Medulla oblongata (tissue), 1 donor: ENCODE data around the gene MSLN.

Source experiments
- DNase-seq: peaks from one replicate; pipeline ENCODE4 v3.0.0-alpha.2; 2015; ENCODE audit errors: extremely low spot score

Gene MSLN

DNA sequence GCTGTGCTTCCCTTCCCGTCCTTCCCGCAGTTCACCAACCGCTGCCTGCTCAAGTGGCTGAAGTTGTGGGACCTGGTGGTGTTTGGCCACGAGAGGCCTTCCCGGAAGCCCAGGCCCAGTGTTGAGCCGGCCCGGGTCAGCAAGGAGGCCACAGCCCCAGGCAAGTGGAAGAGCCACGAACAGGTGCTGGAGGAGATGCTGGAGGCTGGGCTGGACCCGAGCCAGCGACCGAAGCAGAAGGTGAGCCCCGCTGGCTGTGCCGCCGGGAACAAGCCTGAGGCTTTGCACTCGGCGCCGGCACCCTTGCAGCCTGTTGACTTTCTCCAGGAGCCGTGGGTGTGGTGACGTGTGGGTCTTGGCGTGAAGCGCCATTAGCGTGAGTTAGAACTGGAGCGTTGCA lies 30.6 kb downstream of the MSLN start:
- DNase-seq, result no peak

DNA sequence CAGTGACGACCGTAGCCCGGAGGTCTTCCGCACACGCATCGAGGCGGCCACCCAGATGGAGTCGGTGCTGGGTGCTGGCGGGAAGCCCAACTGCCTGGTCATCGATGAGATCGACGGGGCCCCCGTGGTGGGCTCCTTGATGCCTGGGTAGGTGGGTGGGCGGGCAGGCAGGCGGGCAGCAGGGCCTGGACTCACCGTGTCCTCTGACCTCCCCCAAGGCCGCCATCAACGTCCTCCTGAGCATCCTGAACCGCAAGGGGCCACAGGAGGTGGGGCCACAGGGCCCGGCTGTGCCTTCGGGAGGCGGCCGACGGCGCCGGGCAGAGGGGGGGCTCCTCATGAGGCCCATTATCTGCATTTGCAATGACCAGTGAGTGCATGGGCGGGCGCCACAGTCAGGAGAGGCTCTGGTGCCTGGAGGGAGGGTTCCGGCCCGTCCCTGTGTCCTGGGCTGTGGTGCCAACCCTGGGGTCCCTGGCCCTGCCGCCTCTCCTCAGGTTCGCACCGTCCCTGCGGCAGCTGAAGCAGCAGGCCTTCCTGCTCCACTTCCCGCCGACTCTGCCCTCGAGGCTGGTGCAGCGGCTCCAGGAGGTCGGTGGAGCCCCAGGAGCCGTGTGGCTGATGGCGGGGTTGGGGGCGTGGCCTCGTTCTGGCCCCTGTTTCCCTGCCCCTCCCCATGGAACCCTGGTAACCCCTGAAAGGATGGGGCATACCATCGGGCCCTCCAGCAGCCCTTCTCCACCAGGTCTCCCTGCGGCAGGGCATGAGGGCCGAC lies 31.9 kb downstream of the MSLN start:
- DNase-seq, result no peak

DNA sequence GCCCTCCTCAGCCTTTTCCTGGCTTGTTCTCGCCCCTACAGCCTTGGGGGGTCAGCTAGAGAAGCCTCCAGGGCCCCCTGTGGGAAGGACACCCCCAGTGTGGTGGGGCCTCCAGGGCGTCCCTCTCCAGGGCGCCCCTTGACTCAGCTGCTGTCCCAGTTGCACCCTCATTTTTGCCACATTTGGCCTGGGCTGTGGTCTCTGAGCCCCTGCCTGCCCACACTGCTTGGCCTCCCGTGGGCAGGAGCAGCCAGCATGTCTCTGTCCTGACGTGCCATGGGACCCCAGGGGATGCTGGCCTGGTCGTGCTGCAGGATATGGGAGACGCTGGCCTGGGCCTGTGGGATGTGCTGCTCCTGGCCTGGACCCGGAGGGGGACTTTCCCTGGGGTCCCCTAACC lies 32.9 kb downstream of the MSLN start:
- no peak for DNase-seq

DNA sequence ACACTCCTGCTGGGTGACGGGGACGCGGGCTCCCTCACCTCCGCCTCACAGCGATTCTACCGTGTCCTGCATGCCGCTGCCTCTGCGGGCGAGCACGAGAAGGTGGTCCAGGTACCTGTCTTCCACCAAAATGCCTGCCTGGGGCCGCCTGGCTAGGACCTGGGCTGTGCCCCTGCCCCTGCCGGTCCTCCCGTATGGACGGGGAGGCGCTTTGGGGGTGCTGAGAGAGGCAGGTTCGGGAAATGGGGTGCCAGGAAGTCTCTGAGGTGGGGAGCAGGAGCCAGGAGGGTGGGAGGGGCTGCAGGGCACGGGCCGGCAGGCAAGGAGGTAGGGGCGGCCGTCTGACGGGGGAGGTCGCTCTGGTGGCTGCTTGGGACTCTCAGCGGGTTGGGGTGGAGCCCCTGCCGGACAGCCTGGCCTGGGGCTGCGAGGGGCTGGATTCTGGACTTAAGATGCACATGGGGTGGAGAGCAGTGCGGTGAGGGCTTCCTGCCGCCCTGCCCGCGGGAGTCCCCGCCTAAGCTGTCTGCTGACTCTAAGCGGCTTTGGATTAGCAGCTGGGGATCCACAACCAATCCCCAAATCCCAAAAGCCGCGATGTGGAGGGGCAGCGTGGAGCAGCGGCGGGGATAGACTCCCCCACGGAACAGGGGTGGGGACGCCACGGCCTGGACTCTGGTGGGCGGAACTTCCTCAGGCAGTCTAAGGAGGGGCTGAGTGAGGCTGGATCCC lies 33.7 kb downstream of the MSLN start:
- DNase-seq, result no peak

DNA sequence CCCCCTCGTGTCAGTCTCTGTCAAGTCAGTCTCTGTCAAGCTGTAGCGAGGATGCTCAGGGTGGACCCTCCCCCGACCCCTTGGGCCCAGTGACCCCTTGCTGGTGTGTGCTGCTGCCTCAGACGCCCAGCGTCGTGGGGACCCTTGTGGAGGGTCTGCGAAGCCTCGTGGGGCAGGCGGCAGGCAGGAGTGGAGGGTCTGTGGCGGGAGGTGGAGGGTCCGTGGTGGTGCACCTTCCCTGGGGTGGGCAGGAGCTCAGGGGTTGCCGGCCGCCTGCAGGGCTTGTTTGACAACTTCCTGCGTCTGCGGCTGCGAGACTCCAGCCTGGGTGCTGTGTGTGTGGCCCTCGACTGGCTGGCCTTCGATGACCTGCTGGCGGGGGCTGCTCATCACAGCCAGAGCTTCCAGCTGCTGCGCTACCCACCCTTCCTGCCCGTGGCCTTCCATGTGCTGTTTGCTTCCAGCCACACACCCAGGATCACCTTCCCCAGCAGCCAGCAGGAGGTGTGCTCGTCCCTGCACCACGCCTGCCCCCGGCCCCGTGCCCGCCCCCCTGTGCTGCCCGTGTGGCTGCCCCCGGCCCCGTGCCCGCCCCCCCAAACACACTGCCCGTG lies 34.4 kb downstream of the MSLN start:
- no peak for DNase-seq

DNA sequence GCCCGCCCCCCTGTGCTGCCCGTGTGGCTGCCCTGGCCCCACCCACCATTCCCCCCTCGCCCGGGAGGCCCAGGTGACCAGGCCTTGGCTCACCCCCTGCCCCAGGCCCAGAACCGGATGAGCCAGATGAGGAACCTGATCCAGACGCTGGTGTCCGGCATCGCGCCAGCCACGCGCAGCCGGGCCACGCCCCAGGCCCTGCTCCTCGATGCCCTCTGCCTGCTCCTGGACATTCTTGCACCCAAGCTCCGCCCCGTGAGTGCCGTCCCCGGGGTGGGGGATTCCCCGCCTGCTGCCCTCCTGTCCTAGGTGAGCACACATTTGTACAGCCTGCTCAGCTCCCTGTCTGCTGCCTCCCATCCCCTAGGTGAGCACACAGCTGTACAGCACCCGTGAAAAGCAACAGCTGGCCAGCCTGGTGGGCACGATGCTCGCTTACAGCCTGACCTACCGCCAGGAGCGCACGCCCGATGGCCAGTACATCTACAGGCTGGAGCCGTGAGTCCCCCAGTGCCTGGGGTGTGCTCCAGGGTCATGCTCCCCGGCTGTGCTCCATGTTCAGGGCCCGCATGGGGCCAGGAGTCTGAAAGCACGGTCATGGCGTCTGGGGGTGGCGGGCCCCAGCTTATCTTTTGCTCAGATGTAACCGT lies 35.2 kb downstream of the MSLN start:
- no peak for DNase-seq

DNA sequence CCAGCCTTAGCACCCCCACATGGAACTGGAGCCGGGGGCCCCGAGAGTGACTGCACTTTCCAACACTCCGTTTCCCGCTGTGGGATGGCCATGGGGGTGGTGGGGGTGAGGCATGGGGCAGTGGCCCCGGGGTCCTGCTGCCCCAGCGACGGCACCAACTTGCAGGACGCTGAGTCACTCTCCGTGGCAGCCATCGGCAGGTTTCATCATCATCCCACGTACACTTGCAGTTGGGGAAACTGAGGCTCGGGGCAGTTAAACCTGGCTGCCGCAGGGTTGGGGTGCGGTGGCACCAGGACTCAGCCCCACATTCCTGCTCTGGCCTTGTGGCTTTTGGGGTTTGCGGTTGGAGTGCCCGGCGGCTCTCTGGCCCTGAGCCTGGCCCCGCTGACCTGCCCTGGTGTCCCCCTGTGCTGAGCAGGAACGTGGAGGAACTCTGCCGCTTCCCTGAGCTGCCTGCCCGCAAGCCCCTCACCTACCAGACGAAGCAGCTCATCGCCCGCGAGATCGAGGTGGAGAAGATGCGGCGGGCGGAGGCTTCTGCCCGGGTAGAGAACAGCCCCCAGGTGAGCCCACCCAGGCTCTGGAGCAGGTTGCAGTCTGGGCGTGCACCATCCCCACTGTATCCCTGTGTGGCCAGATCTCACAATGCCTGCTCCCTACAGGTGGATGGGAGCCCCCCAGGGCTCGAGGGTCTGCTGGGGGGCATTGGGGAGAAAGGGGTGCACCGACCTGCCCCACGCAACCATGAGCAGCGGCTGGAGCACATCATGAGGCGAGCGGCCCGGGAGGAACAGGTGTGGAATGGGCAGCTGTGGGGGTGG lies 36.0 kb downstream of the MSLN start:
- DNase-seq, result no peak

DNA sequence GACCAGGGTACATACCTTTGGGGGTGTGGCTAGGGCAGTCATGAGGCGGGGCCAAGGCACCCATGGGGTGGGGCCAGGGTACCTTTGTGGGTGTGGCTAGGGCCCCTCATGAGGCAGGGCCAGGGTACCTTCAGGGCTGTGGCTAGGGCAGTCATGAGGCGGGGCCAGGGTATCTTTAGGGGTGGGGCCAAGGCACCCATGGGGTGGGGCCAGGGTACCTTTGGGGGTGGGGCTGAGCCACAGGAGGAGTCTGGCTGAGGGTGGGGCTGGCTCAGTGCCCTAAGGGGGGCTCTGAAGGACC lies 36.5 kb downstream of the MSLN start:
- no peak for DNase-seq

DNA sequence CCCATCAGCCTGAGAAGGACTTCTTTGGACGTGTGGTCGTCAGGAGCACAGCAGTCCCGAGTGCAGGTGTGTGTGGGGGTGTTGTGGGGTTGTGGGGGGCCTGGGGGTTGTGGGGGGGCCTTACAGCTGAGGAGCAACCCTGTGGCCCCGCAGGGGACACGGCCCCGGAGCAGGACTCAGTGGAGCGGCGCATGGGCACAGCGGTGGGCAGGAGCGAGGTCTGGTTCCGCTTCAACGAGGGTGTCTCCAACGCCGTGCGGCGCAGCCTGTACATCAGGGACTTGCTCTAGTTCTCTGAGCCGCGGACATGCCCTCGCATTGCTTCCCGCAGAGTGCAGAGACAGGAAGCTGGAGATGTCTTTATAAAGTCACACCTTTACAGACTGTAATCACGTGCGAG lies 37.2 kb downstream of the MSLN start:
- no peak for DNase-seq

DNA sequence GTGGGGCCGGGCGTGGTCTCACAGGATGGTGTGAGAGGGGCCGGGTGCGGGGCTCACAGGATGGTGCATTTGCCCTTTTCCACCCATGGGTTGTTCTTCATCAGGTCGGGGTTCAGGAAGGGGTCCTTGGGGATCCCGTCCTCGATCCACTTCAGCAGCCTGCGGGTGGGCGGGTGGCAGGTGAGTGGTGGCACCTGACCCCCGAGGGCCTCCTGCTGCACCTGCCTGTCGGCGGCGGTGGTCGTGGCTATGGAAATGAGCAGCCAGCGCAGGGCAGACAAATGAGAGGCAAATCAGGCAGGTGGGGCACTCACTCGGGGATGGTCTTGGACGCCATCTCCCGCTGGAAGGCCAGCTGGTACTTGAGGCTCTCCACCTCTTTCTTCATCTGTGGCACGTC lies 38.1 kb downstream of the MSLN start:
- DNase-seq, result no peak

DNA sequence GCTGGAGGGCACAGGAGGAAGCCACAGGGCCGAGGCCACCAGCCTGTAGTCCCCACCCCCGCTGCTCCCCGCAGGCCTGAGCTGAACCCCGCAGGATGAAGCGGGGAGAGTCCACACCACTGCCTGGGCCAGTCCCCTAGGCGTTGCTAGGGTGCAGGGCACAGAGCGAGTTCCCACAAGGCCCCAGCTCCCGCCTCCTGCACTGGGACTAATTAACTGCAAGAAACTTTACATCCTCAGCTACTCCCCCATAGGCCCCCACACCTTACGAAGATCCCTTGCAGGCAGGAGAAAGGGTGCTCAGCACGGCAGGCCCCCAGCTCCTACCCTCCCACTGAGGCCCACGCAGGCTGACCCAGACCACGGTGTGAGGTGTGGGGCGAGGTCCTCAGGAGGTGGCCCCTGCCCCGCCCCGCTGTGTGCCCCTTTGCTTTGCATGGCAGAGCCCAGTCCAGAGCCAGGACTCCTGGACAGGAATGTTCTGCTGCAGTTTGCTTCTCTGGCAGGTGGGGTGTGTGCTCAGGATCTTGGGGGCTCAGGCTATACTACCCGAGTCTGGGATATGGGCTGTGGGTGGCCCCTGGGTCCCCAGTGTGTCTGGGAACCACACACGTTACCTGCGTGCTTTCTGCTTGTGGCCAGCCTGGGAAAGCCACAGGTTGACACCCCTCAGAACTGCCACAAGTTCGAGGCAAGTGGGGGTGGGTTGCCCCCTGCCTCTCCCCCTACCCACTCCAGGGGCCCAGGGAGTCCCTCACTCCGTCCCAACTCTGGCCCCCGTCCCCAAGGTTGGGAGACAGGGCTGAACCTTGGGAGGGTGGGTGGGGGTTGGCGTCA lies 38.8 kb downstream of the MSLN start:
- DNase-seq, result no peak

DNA sequence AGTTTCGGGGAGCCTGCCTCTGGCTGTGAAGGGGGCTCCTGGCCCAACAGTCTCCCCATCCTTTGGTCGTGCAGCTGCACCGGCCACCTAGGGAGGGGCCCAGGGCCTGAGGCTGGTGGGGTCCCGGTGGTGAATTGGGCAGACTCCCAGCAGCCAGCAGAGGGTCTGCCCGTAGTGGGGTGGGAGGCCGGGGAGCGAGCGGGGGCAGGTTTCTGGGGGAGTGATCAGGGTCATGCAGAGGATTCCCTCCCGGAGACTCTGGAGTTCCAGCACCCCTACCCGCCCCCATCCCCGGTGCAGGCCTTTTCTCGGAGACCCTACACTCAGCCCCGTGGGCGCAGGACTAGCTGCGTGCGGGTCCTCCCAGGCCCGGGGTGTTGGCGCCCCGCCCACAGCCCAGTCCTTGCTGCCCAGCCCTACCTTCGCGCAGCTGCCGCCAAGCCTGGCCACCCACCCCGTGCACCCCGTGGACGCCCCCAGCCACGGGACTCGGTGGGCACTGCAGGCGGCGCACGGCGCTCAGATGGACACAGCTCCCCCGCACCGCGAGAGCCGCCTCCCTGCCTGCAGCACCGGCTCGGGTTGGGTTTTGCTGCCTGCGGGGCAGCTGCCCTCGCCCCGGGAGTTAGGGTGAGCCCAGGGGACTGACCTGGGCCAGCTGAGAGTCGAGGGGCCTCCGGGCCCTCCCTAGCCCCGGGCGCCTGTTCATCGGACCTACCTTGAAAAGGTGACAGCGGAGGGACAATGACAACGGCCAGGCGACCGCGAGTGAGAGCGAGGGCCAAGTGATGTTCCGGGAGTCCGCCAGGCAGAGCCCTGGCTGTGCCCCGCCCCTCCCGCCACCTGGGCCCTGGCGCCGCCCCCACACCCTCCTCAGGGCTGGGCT lies 39.7 kb downstream of the MSLN start, which contains the start of gene GNG13:
Gene GNG13 (minus strand): TSS at position 787 of the 886 bp plus-strand sequence. CDS start 1,657 bp downstream, outside the sequence.
- DNase-seq, result no peak

DNA sequence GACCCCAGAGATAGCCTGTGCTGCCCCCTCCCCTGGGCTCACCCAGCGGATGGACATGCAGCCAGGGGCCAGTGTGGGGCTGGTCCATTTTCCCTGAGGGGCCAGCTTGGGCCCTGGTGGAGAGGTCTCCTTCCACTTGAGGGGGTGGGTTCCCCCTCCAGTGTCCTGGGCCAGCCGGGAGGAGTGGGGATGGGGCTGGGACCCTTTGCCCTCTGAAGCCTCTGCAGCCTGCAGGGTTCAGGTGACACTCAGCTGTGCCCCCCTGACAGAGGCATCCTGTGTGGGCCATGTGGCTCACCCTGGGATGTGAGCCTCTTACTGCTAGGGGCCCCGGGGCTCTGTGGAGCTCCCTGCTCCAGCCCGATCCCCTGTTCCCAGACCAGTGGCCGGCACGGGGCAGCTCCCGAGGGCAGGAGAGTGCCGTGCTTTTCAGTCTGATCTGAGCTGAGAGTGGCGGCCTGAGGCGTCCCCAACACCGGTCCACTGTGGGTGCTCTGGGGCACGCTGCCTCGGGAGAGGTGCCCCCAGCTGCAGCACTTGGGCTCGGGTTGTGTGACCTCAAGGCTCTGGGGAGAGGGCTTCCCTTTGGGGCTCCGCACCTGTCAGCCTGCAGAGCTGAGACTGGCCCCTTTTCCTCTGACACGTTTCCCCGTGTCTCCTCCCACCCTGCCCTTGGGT lies 40.4 kb downstream of the MSLN start:
- no peak for DNase-seq

DNA sequence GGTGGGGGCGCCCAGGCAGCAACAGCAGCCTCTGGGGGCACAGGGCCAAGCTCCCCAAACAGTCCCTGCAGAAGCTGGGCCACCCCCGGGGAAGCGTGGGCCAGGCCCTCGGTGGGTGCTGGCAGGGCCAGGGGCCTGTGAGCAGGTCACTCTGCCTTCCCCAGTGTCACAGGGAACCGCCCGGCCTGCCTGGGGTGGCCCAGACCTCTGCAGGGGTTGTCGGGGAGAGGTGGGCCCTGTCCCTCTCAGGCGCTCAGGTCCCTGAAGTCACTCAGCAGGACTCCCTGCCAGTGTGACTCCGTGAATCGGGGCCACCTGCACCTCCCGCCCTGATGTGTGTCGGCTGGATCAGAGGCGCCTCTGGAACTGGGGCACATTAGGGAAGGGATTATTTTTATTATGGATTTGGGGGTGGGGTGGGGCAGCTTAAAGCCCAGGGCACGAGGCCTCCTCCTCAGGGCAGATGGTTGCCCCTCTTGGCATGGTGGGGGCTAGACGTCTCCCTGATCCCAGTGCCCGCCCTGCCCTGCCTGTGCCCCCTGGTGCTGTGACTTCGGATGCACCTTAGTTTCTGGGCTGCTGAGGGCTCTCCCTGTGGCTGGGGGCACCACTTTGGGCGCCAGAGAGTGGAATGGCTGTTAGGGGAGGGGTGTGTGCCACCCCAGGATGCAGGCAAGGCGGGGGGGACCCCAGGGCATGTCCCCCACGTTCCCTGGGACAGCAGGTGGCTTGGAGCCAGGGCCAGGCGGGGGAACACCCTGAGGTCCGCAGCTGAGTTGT lies 41.2 kb downstream of the MSLN start:
- DNase-seq, result no peak

DNA sequence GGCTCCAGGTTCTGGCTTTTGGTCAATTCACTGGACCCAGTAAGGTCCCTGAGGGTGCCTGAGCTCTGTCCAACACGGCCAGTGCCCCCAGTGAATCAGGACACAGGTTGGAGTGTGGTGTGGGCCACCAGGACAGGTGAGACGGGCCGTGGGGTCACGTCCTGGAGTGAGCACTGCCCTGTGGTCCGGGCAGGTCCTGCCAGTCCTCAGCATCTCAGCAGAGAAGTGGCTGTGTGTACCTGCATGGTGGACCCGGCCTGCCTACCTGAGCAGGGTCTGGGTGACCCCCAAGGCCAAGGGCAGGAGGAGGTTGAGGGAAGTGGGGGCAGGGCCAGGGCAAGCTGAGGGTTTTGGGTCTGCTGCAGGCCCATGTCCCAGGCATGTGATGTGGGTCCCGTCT lies 41.9 kb downstream of the MSLN start:
- DNase-seq, result no peak

DNA sequence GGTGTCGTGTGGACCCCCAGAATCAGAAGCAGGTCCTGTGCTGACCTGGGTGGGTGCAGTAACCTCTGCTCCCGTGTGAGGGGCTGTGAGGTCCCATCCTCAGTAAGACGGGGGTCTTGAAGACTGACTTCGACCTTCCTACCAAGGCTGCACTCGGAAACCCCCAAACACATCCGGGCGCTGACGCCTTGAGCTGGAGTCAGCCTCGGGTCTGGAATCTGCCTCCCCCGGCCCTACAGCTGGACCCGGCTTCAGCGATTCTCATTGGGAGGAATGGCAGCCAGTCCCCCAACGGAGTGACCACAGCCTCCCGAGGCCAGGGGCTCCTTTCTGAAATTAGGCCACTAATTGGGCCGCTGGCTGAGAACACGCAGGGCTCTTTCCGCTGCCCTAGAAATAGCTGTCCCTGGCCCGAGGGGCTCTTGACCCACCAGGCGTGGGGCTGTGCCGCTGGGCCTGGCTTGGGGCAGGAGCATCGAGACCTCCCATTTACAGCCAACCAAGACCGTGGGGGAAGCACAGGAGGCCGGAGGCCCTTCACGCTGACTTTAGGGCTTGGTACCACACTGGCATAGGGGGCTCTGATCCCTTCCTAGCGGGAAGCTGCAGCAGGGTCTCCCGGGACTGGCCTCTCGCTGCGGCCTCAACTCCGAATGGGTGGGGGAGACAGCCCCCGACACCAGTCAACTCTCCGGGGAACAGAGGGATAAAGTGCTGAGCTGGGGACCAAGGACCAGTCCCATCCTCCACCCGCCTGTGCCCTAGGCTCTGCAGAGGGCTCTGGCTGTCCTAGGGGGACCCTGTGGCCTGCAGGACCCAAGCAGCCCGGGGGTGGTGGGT lies 42.6 kb downstream of the MSLN start:
- DNase-seq, result no peak

DNA sequence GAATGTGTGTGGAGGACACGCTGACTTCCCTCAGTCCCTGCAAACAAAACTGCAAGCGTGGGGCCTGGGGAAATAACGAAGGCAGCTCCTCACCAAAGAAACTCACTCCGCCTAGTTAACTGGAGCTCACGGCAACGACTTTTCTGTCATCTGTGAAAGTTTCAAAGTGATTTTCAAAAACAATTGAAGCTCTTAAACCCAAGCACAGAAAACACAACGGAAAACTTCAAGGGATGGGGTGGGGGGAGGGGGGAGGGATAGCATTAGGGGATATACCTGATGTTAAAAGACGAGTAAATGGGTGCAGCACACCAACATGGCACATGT lies 43.2 kb downstream of the MSLN start:
- no peak for DNase-seq
